AG04449 (cell line): ENCODE measurements around the gene COLEC12.
A peak's percentile ranks its signal among the peaks of the same experiment; 100 is the strongest.

Experiments
- CTCF ChIA-PET: fragments of 350-600 bp; formaldehyde crosslinking; extraction: SDS; loops from one replicate; lab custom pipeline; 2021; ENCODE audit warnings: antibody characterized with exemption; lab: Yijun Ruan, JAX
- POLR2A ChIA-PET: fragments of 400-600, 350-600 bp; formaldehyde crosslinking; extraction: SDS; loops from one replicate; lab custom pipeline; 2020; ENCODE audit warnings: antibody characterized with exemption, inconsistent platforms; lab: Yijun Ruan, JAX
- DNase-seq: peaks from one replicate; pipeline ENCODE4 v3.0.0-alpha.2; 2010; ENCODE audit warnings: low read depth, low spot score
- H3K4me3 ChIP-seq: 2 replicates; pipeline ENCODE4 v1.5.1; 2011; ENCODE audit warnings: low read depth, mild to moderate bottlenecking, control low read depth, low read length
- TF ChIP-seq, protein P1 (sequence below): IDR thresholded peaks from one replicate; pipeline ENCODE4 v1.5.1; 2011; ENCODE audit warnings: mild to moderate bottlenecking, moderate library complexity, low read length, control low read depth, inconsistent platforms; ENCODE audit not compliant: insufficient read depth; ENCODE audit errors: missing control alignments

The COLEC12 gene

DNA sequence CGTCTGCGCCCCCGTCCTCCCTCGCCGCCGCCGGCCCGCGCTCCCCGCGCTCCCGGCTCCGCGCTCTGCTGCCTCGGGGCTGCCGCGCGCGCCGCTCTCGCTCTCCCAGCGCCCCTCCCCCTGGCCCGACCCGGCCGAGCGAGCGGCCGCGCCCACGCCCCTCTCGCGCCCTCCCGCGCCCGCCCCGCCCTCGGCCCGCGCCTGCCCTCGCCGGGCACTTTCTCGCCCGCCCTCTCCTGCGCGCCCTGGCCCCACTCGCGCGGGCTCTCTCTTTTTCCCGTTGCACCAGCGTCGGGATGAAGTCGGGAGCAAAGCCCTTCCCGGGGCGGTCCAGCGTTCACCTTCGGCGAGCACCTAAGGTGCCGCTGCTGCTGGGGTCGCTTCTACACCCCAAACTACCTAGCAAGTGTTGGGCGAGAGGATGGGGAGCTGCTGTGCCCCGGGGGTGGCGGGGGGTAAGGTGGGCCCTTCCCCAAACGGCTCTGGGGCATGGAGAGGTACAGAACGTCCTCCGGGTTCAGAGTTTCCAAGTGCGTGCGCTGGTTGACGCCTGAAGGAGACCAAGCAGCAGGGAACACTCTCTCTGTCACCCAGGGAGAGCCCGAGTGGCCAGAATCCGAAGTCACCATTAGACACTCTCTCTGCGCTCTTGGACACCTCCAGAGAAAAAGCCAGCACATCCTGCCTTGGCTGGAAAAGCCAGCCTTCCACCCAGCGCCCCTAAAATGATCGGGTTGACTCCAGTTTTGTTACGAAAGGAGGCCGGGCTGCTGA, at the start of gene COLEC12:
COLEC12 (minus strand) TSS at position 70 of the 774 bp plus-strand sequence. CDS start 187 bp downstream, outside the sequence.
- ChIA-PET CTCF (interaction anchor here (1.1 kb wide), 1 partner anchor 9 kb away, joined by 4 read pairs; no protein-coding TSS in a partner anchor), POLR2A (no interaction called here)
- TF ChIP-seq, protein P1, sequence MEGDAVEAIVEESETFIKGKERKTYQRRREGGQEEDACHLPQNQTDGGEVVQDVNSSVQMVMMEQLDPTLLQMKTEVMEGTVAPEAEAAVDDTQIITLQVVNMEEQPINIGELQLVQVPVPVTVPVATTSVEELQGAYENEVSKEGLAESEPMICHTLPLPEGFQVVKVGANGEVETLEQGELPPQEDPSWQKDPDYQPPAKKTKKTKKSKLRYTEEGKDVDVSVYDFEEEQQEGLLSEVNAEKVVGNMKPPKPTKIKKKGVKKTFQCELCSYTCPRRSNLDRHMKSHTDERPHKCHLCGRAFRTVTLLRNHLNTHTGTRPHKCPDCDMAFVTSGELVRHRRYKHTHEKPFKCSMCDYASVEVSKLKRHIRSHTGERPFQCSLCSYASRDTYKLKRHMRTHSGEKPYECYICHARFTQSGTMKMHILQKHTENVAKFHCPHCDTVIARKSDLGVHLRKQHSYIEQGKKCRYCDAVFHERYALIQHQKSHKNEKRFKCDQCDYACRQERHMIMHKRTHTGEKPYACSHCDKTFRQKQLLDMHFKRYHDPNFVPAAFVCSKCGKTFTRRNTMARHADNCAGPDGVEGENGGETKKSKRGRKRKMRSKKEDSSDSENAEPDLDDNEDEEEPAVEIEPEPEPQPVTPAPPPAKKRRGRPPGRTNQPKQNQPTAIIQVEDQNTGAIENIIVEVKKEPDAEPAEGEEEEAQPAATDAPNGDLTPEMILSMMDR = no peak
- no peak for DNase-seq
- H3K4me3 ChIP-seq = peak within 1 kb of the TSS; percentile 78

DNA sequence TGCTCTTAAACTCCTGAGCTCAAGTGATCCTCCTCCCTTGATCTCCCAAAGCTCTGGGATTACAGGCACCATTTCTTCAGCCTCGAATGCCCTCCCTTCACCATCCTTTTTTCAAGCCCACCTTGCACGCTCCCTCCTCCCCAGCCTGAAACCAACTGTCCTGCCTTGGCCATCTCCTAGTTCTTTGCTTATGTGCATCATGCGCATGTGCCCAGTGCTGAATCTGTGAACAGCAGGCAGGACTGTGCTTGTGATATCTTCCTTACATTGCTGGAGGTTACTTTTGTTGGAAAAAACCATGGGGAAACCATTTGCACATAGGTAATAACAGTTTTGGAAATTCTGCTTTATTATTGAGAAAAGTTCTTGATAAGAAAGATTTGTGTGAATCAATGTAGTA, 49.5 kb upstream of the COLEC12 start:
- no peak for DNase-seq
- ChIA-PET CTCF (no interaction called here), POLR2A (no interaction called here)
- TF ChIP-seq, protein P1 = no peak
- H3K4me3 ChIP-seq = no peak overlapping the region

DNA sequence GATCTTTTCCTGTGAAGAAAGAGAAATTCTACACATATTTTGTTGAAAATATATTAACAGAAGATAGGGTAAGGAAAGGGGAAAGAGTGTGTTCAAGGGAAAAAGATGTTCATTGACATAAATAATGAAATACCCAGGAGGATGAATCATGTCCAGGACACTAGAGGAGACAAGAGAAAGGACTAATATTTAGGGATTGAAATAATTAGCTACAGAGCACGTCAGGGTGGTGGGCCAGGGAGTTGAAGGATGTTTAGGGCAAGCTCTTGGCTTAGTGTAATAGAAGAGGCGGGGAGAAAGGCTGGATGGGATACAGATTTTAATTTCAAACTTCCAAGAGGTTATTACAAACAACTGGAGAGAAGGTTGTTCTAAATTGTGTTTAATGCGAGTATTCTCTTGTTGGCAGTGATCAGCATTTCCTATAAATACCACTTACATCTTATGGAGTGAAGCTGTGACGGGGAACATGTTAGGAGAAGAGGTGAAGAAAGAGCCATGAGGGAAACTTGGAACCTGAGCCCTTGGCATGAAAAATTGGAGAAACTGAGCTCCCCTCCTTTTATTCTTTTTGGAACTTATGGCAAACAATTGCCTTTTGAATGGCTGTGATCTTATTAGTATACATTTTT, 43.1 kb upstream of the COLEC12 start:
- ChIA-PET POLR2A (no interaction called here), CTCF (no interaction called here)
- H3K4me3 ChIP-seq = no peak overlapping the region
- TF ChIP-seq, protein P1 = no peak
- no peak for DNase-seq

DNA sequence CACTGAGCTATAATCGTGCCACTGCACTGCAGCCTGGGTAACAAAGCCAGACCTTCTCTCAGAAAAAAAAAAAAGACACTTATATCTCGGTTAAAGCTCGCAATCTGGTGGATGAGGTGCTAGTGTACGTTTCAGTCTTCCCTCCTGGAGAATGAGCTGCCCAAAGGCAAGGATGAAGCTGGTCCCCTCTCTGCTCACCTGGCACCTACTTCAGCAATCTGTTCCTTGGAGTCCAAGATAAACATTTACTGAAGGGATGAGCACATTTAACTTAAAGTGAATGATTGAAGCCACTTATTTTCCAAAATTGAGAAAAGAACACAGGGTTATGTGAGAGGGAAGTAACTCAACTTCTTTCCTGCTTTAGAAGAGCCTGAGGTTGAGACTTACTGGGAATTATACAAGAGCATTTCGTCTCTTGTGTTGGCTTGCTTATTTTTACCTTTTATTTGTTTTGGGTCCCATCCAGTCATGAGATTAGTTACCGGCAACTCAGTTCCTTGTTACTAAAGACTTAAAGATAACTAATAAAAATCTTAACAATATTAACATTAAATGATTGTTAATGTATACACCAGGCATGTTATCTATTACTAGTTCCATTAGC, 33.6 kb upstream of the COLEC12 start:
- CTCF ChIA-PET = interaction anchor here (0.6 to 0.7 kb wide), 3 partner anchors 77 to 305 kb away, joined by 3 read pairs; no protein-coding TSS in a partner anchor
- POLR2A ChIA-PET = no interaction called here
- no peak overlapping the region for H3K4me3 ChIP-seq
- TF ChIP-seq, protein P1 = no peak
- no peak for DNase-seq

DNA sequence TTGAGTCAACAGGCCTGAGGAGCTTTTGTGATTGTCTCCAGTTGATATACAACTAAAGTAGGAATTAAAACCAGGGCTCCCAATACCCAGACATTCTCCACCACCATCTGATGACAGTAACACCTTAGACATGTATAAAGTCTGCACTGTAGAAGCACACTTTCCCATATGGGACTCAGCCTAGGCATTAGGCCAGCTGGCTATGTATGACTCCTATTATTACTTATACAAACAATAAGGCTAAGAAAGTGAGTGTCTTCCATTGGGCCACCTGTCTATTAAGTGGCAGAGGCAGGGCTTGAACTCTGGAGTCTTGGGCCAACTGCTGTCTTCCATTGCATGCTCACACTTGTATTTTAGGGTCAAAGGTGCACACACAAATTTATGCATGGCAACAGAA, 32.1 kb upstream of the COLEC12 start:
- ChIA-PET CTCF (no interaction called here), POLR2A (no interaction called here)
- TF ChIP-seq, protein P1 = no peak
- DNase-seq = no peak
- H3K4me3 ChIP-seq = no peak overlapping the region

GRCh38 chr18:532018-532417, 31.5 kb upstream of the COLEC12 start:
- POLR2A ChIA-PET = no interaction called here
- TF ChIP-seq, protein P1 = no peak

More at GRCh38 chr18:532018-532417, 31.5 kb upstream of the COLEC12 start:
- CTCF ChIA-PET = no interaction called here
- no peak overlapping the region for H3K4me3 ChIP-seq
- DNase-seq = no peak
